IMR-90 (cell line): ENCODE data around the gene KHK.

Experiments used
- CEBPB ChIP-seq: IDR thresholded peaks from 2 replicates; pipeline ENCODE4 v1.6.1; 2012; ENCODE audit warnings: low read depth, low read length, improper control_type of control experiment
- MAFK ChIP-seq: IDR thresholded peaks from 2 replicates; pipeline ENCODE4 v1.6.1; 2012; ENCODE audit warnings: low read depth, low read length, improper control_type of control experiment
- MAZ ChIP-seq: IDR thresholded peaks from 2 replicates; pipeline ENCODE4 v1.6.1; 2012; ENCODE audit warnings: low read depth, mild to moderate bottlenecking, low read length, improper control_type of control experiment, moderate library complexity, borderline replicate concordance
- POLR2A ChIP-seq: IDR thresholded peaks from 2 replicates; pipeline ENCODE4 v1.6.1; 2012; ENCODE audit warnings: mild to moderate bottlenecking, low read depth, low read length
- RCOR1 ChIP-seq: IDR thresholded peaks from 2 replicates; pipeline ENCODE4 v1.6.1; 2012; ENCODE audit warnings: mild to moderate bottlenecking, low read length, improper control_type of control experiment; ENCODE audit not compliant: insufficient replicate concordance
- RFX5 ChIP-seq: IDR thresholded peaks from 2 replicates; pipeline ENCODE4 v1.8.0; 2012; ENCODE audit warnings: low read depth, mild to moderate bottlenecking, low read length, moderate library complexity
- SMC3 ChIP-seq: fragments of 150-350 bp; IDR thresholded peaks from 2 replicates; pipeline ENCODE4 v1.6.1; 2016; ENCODE audit warnings: low read depth, mild to moderate bottlenecking, antibody characterized with exemption, low read length, moderate library complexity
- TF ChIP-seq, protein P1 (sequence below): conservative IDR thresholded peaks from 2 replicates; pipeline ENCODE4 v1.5.1; 2012; ENCODE audit warnings: mild to moderate bottlenecking, low read depth, low read length, improper control_type of control experiment
- TF ChIP-seq, protein P2 (sequence below): fragments of 150-350 bp; IDR thresholded peaks from 2 replicates; pipeline ENCODE4 v1.6.1; 2017; ENCODE audit warnings: mild to moderate bottlenecking, antibody characterized with exemption, low read length, low read depth

DNA sequence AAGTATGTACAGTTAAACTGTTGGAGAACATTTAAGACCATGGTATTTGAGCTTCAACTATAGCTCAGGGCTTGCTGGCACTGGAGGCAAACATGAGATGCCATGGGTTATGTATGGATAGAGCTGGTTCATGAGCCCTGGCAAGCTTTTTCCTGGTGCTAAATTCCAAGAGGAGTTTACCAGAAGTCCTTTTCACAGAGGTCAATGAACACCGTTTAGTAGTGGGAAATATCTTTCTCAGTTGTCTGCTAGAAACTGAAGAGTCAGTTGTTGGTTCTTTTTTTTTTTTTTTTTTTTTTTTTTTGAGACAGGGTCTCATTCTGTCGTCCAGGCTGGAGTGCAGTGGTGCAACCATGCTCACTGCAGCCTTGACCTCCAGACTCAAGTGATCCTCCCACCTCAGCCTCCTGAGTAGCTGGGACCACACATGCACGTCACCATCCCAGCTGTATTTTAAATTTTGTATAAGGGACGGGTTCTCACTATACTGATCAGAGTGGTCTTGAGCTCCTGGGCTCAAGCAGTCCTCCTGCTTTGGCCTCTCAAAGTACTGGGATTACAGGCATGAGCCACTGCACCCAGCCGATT, 1.3 kb downstream of the KHK start:
- TF ChIP-seq, protein P1, sequence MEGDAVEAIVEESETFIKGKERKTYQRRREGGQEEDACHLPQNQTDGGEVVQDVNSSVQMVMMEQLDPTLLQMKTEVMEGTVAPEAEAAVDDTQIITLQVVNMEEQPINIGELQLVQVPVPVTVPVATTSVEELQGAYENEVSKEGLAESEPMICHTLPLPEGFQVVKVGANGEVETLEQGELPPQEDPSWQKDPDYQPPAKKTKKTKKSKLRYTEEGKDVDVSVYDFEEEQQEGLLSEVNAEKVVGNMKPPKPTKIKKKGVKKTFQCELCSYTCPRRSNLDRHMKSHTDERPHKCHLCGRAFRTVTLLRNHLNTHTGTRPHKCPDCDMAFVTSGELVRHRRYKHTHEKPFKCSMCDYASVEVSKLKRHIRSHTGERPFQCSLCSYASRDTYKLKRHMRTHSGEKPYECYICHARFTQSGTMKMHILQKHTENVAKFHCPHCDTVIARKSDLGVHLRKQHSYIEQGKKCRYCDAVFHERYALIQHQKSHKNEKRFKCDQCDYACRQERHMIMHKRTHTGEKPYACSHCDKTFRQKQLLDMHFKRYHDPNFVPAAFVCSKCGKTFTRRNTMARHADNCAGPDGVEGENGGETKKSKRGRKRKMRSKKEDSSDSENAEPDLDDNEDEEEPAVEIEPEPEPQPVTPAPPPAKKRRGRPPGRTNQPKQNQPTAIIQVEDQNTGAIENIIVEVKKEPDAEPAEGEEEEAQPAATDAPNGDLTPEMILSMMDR, result no peak
- TF ChIP-seq SMC3 (no peak), CEBPB (no peak), POLR2A (no peak), MAFK (no peak), RCOR1 (no peak), RFX5 (no peak), MAZ (no peak)
- TF ChIP-seq, protein P2, sequence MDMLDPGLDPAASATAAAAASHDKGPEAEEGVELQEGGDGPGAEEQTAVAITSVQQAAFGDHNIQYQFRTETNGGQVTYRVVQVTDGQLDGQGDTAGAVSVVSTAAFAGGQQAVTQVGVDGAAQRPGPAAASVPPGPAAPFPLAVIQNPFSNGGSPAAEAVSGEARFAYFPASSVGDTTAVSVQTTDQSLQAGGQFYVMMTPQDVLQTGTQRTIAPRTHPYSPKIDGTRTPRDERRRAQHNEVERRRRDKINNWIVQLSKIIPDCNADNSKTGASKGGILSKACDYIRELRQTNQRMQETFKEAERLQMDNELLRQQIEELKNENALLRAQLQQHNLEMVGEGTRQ, result no peak
